CD4-positive, alpha-beta T cell (primary cell): ENCODE data around the gene MSANTD2. TPM values are rescaled to one million over a fixed set of nuclear protein-coding genes. Genes with fewer than 3 reads are reported as not detected.

Experiments
- ATAC-seq: fragments of 200-7000 bp; cut with Tn5 transposase; one replicate; pipeline ENCODE4 v1.10.0; 2022; ENCODE audit warnings: mild to moderate bottlenecking; ENCODE audit not compliant: poor library complexity
- CTCF ChIA-PET: fragments of 350-600 bp; sonication (Branson Sonifier 250); formaldehyde crosslinking; loops from one replicate; lab custom pipeline; 2021; ENCODE audit warnings: antibody characterized with exemption, inconsistent platforms; lab: Charles Lee
- POLR2A ChIA-PET: fragments of 350-600 bp; sonication (Branson Sonifier 250); formaldehyde crosslinking; loops from one replicate; lab custom pipeline; 2021; ENCODE audit warnings: antibody characterized with exemption, inconsistent platforms; lab: Charles Lee
- DNase-seq, 14 experiments: peaks; one replicate each; pipeline ENCODE4 v3.0.0-alpha.2; 2013 to 2020; ENCODE audit warnings: mixed read lengths in 2 of 14
- H3K27ac ChIP-seq, 2 donors: one replicate each; pipeline versions ENCODE4 v1.5.1 to v1.7.0; 2013; ENCODE audit warnings: low read length in 2 of 2, low read depth in 1 of 2, mild to moderate bottlenecking in 1 of 2
- H3K27me3 ChIP-seq, 2 experiments: 1 replicate in 1 of 2; 2 replicates in 1 of 2; pipeline versions ENCODE4 v1.6.1 to v1.7.0; 2013; ENCODE audit warnings: low read length in 2 of 2, control low read depth in 1 of 2, mild to moderate bottlenecking in 1 of 2, moderate library complexity in 1 of 2; ENCODE audit not compliant: insufficient read depth in 2 of 2, control insufficient read depth in 1 of 2
- H3K36me3 ChIP-seq: one replicate; pipeline ENCODE4 v1.6.1; 2013; ENCODE audit warnings: low read length, control low read depth; ENCODE audit not compliant: insufficient read depth
- H3K4me1 ChIP-seq: one replicate; pipeline ENCODE4 v1.6.1; 2013; ENCODE audit warnings: low read length, control low read depth; ENCODE audit not compliant: insufficient read depth
- H3K4me3 ChIP-seq: one replicate; pipeline ENCODE4 v1.5.1; 2013; ENCODE audit warnings: mild to moderate bottlenecking, low read length, moderate library complexity
- H3K9me3 ChIP-seq, 2 experiments: 1 replicate in 1 of 2; 2 replicates in 1 of 2; pipeline versions ENCODE4 v1.6.1 to v1.7.0; 2013; ENCODE audit warnings: low read length in 2 of 2, mild to moderate bottlenecking in 2 of 2, control low read depth in 1 of 2, moderate library complexity in 1 of 2; ENCODE audit not compliant: control insufficient read depth in 1 of 2, insufficient read depth in 1 of 2
- H3K27ac Mint-ChIP-seq: one replicate; pipeline ENCODE4 v1.8.0; 2020; ENCODE audit warnings: mixed read lengths
- H3K27me3 Mint-ChIP-seq: one replicate; pipeline ENCODE4 v1.8.0; 2021; ENCODE audit warnings: mixed read lengths
- H3K36me3 Mint-ChIP-seq: one replicate; pipeline ENCODE4 v1.8.0; 2021; ENCODE audit warnings: low read depth, mixed read lengths
- H3K4me1 Mint-ChIP-seq: one replicate; pipeline ENCODE4 v1.8.0; 2021; ENCODE audit warnings: low read depth, mixed read lengths
- H3K4me3 Mint-ChIP-seq: one replicate; pipeline ENCODE4 v1.8.0; 2020; ENCODE audit warnings: mild to moderate bottlenecking, mixed read lengths
- H3K9me3 Mint-ChIP-seq: one replicate; pipeline ENCODE4 v1.8.0; 2020; ENCODE audit warnings: mixed read lengths
- intact Hi-C, 2 experiments: fragments of 100-400 bp; cut with DNase I in 1 of 2; cut with micrococcal nuclease in 1 of 2; formaldehyde crosslinking; loops; one replicate each; pipeline versions ENCODE4 v1.15.1 to v1.9.0; 2023 to 2025; cut with DNase I, micrococcal nuclease
- total RNA-seq, 174 experiments: library from RNA in 2 of 174; stranded (reverse) in 2 of 174; gene quantifications; one replicate each; pipeline ENCODE4 v1.2.3 and lab custom pipeline; 2021 to 2026
- TF ChIP-seq, protein P1 (sequence below): fragments of 200-600 bp; IDR thresholded peaks from one replicate; pipeline ENCODE4 v1.8.0; 2022; ENCODE audit warnings: antibody characterized with exemption, mild to moderate bottlenecking

Gene MSANTD2
- total RNA-seq, 2 experiments from 2014 or later, result 4.2 to 5.1 TPM

DNA sequence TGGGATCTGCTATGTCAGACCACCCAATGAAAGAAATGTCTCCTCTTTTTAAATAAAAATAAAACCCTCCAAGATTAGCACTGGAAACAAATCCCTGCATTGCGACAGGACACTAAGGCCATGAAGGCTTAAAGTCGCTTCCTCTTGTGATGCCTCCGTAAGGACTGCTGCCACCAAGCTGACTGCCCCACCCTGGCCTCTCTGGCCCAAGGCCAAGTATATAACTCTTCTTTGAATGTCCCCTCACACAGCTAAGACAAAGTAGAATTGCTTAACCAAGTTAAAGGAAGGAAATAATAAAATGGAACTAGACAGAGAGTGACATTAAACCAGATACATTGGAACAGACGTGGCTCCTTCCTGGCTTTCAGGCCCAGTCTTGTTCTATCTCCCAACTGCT is 68.0 kb downstream of the MSANTD2 start:
- TF ChIP-seq, protein P1, sequence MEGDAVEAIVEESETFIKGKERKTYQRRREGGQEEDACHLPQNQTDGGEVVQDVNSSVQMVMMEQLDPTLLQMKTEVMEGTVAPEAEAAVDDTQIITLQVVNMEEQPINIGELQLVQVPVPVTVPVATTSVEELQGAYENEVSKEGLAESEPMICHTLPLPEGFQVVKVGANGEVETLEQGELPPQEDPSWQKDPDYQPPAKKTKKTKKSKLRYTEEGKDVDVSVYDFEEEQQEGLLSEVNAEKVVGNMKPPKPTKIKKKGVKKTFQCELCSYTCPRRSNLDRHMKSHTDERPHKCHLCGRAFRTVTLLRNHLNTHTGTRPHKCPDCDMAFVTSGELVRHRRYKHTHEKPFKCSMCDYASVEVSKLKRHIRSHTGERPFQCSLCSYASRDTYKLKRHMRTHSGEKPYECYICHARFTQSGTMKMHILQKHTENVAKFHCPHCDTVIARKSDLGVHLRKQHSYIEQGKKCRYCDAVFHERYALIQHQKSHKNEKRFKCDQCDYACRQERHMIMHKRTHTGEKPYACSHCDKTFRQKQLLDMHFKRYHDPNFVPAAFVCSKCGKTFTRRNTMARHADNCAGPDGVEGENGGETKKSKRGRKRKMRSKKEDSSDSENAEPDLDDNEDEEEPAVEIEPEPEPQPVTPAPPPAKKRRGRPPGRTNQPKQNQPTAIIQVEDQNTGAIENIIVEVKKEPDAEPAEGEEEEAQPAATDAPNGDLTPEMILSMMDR, result no peak
- Mint-ChIP-seq H3K9me3 (no peaks in the 10 kb centered on the region), H3K27me3 (peaks cover 7% of the 10 kb centered on the region), H3K4me3 (no peak overlapping the region), H3K27ac (no peak overlapping the region), H3K36me3 (no peaks in the 10 kb centered on the region), H3K4me1 (no peaks in the 10 kb centered on the region)
- ATAC-seq (no peak), DNase-seq (no peak)
- no peak overlapping the region for H3K27ac ChIP-seq
- ChIA-PET CTCF (no interaction called here), POLR2A (no interaction called here)
- H3K27me3 ChIP-seq, result peaks cover 0 to under 1% of the 10 kb centered on the region in 2 experiments
- H3K9me3 ChIP-seq, result no peaks in the 10 kb centered on the region
- H3K4me1 ChIP-seq, result no peaks in the 10 kb centered on the region
- intact Hi-C loops, result no loop called here
- no peaks in the 10 kb centered on the region for H3K36me3 ChIP-seq
- H3K4me3 ChIP-seq, result no peak overlapping the region

GRCh38 chr11:124729571-124729970 is 70.6 kb downstream of the MSANTD2 start:
- H3K27me3 ChIP-seq, result peaks cover 0 to 4% of the 10 kb centered on the region in 2 experiments
- DNase-seq, result no peak
- no peaks in the 10 kb centered on the region for H3K9me3 Mint-ChIP-seq
- no peak overlapping the region for H3K4me3 ChIP-seq
- no peaks in the 10 kb centered on the region for H3K36me3 Mint-ChIP-seq
- no peak overlapping the region for H3K27ac Mint-ChIP-seq
- no peak overlapping the region for H3K27ac ChIP-seq
- peaks cover 13% of the 10 kb centered on the region for H3K4me1 Mint-ChIP-seq
- no peak for ATAC-seq
- H3K9me3 ChIP-seq, result no peaks in the 10 kb centered on the region
- no peaks in the 10 kb centered on the region for H3K36me3 ChIP-seq
- intact Hi-C loops, result no loop called here
- POLR2A ChIA-PET, result no interaction called here
- H3K27me3 Mint-ChIP-seq, result peaks cover 22% of the 10 kb centered on the region
- peaks cover 4% of the 10 kb centered on the region for H3K4me1 ChIP-seq
- CTCF ChIA-PET, result no interaction called here
- TF ChIP-seq, protein P1, result no peak
- no peak overlapping the region for H3K4me3 Mint-ChIP-seq

- POLR2A ChIA-PET, result no interaction called here
- no peak overlapping the region for H3K27ac Mint-ChIP-seq
- peaks cover 4% of the 10 kb centered on the region for H3K4me1 ChIP-seq
- H3K27me3 Mint-ChIP-seq, result peaks cover 24% of the 10 kb centered on the region
- TF ChIP-seq, protein P1, result no peak
- no peaks in the 10 kb centered on the region for H3K36me3 Mint-ChIP-seq
- H3K27ac ChIP-seq, result no peak overlapping the region
- H3K4me3 ChIP-seq, result no peak overlapping the region
- no peaks in the 10 kb centered on the region for H3K9me3 ChIP-seq
- H3K36me3 ChIP-seq, result no peaks in the 10 kb centered on the region
- DNase-seq (no peak), ATAC-seq (no peak)
- H3K4me1 Mint-ChIP-seq, result peaks cover 13% of the 10 kb centered on the region
- intact Hi-C loops, result no loop called here
- CTCF ChIA-PET, result no interaction called here
- peaks cover 0 to 4% of the 10 kb centered on the region in 2 experiments for H3K27me3 ChIP-seq
- no peaks in the 10 kb centered on the region for H3K9me3 Mint-ChIP-seq
- H3K4me3 Mint-ChIP-seq, result no peak overlapping the region
These were observed 72.1 kb downstream of the MSANTD2 start for GRCh38 chr11:124728134-124728533.
